ENCODE measurements around the gene AIFM3.
"Not testable (repeated sequence)": the region's sequence is repeated elsewhere in the genome, so short reads cannot be mapped to it uniquely, and the experiment has no call there.

AIFM3 gene

DNA sequence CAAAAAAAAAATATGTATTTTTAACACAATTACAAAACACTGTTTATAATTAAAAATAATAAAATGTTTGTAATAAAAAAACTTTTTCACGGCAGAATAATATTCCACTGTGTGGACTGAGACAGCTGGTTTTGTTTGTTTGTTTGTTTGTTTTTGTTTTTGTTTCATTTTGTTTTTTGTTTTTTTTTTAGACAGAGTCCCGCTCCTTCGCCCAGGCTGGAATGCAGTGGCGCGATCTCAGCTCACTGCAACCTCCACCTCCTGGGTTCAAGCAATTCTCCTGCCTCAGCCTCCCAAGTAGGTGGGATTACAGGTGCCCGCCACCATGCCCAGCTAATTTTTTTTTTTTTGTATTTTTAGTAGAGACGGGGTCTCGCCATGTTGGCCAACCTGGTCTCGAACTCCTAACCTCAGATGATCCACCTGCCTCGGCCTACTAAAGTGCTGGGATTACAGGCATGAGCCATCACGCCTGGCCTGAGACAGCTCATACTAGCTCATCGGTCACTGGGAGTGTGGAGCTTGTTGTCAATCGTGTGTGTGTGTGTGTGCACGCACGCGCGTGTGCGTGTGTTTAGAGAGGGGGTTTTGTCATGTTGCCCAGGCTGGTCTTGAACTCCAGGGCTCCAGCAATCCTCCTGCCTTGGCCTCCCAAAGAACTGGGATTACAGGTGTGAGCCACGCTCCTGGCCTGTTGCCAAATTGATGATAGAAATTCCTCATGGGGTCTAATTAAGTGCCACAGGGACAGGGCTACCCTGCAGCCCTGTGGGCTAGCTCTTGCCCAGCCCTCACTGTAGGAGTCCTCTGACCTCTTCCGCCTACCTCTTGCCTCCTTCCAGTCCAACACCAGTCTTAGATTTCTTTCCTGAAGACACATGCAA lies 7.2 kb upstream of the AIFM3 start:
- DNase-seq: no peak

GRCh38 chr22:20960609-20961008 lies 6.4 kb upstream of the AIFM3 start:
- no peak for DNase-seq

- no peak for DNase-seq
Measured at GRCh38 chr22:20962491-20962945, 4.5 kb upstream of the AIFM3 start.

DNA sequence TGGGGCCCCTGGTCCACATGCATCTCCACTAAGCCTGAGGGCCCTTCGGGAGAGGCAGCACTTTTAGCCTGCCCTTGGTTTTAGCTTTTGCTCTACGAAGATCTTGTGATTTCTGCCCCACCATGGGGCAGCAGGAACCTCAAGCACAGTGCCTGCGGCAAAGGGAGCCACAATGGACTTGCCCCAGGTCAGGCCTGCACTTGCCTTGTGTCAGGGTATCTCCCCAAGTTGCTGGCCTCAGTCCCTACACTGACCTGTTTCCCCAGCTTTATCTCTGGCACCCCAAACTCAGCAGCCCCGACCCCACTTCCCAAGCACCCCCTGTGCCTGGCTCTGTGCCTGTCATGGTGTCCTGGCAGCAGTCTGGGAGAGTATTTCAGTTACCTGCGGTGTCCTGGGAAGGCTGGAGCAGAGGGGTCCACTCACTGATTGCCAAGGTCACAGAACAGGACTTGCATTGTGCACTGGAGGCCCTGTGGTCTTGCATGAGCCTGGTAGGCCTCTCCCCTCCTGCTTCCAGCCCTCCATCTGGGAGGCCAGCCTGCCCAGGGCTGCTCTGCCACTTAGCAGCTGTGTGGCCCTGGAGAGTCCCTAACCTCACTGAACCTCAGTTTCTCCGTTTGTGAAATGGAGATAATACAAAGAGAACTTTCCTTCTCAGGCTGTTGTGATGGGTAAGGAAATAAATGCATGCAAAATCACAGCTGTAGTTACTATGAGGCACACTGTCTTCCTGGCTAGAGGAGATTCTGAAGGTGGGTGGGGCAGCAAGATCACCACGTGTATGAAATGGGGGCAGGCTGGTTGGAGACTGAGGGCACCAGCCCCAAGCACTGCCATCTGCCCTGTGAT lies 3.6 kb upstream of the AIFM3 start:
- no peak for DNase-seq

DNA sequence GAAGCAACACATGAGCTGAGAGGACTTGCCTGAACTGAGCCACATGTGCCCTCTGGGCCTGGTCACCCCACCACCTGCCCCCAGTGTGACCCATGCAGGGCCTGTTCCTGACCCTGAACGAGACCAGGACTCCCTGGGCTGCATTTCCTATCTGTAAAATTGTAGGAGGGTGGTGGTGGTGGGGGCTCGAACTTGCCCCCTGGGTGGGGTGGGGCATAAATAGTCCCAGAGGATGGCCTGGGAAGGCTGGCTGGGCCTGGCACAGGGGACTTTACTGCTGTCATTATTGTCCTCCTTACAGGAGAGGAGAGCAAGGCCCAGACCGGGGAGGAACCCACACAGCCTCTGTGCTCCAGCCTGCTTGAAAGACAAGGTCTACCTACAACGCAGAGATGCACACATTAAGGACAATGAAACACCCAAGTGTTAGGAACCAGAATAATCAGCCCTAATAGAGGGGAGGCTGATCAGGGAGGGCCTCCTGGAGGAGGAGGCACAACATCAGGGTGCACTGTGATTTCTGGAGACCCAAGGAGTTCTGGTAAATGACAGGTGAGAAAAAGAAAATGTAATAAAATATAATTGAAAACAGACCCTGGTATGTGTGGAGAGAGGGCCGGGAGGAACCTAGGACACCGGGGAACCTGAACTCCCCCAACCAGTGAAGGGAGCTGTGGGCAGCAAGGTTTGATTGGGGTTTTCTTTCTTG lies 2.8 kb upstream of the AIFM3 start:
- no peak for DNase-seq

- DNase-seq: no peak
Measured at GRCh38 chr22:20964799-20965103, 2.3 kb upstream of the AIFM3 start.

GRCh38 chr22:20965104-20965887 lies 1.8 kb upstream of the AIFM3 start:
- DNase-seq: no peak

- no peak for DNase-seq
Measured at GRCh38 chr22:20965888-20966855, 883 bp upstream of the AIFM3 start.

- DNase-seq: no peak
Measured at GRCh38 chr22:20967697-20968211, 699 bp downstream of the AIFM3 start.

DNA sequence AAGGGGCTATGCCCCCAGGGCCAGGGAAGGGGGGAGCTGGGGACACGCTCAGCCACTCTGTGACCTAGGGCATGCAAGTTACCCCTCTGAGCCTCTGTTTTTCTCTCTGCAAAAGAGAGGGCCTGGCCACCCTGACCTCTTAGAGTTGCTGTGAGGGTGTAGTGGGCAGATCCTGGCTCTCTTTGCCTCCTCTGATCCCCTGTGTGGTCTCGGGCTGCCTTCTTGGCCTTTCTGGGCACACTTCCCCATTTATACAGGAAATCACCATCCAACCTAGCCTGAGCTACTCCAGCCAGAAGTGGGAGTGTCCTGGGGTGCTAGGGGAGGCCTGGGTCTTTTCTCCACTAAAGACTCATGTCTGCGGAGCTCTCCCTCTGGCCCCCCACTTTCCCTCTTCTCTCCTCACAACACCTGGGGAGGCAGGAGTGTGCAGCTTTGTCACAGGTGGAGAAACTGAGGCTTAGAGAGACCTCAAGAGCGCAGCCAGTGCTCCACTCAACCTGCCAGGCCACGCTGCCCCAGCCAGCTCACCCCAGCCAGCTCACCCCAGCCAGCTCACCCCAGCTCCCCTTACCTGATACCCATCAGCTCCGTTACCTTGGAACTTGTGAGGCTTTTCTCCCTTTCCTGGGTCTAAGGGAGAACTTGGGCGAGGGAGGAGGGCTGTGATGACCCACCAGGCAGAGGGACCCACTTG lies 1.4 kb downstream of the AIFM3 start:
- no peak for DNase-seq

GRCh38 chr22:20970939-20971657 lies 4.0 kb downstream of the AIFM3 start:
- no peak for DNase-seq

GRCh38 chr22:20972014-20972694 lies 5.1 kb downstream of the AIFM3 start:
- DNase-seq: not testable (repeated sequence)

GRCh38 chr22:20972933-20973577 lies 6.0 kb downstream of the AIFM3 start:
- no peak for DNase-seq

DNA sequence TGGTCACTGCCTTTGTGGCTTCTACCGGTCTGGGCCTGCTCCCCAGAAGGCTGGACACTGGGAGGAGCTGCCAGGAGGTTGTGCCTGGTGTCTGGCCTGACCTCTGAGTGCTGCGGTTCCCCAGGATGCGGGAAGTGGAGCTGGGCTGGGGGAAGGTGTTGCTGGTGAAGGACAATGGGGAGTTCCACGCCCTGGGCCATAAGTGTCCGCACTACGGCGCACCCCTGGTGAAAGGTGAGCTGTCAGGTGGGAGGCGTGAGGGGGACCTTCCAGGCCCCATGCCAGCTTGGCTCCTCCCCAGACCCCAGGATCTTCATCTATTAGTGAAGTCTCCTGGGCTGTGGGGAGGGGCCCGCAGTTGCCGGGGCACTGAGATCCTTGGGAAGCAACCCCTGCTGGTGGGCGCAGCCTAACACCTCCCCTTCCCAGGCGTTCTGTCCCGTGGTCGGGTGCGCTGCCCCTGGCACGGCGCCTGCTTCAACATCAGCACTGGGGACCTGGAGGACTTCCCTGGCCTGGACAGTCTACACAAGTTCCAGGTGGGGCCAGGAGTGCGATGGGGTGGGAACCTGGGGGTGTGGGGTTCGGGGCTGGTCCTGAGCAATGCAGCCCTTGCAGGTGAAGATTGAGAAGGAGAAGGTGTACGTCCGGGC lies 6.7 kb downstream of the AIFM3 start:
- DNase-seq: no peak

DNA sequence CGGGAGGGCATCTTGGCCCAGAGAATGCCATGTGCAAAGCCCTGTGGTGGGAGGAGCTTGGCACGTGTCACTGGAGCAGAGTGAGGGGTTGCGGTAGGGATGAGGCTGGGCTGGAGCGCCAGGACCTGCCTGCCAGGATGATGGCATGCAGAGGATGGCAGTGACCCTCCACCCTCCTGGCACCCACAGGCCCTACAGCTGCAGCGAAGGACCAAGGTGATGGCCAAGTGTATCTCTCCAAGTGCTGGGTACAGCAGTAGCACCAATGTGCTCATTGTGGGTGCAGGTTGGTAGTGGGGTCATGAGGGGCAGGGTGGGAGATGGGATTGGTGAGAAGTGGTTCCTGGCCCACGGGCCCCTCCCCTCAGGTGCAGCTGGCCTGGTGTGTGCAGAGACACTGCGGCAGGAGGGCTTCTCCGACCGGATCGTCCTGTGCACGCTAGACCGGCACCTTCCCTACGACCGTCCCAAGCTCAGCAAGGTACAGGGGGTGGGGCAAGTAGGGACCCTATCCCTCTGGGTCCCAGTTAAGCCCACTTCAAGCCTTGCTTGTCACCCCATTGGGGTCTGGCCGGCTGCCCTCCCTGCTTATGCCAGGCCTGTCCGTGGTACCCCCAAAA lies 7.4 kb downstream of the AIFM3 start:
- DNase-seq: no peak

DNA sequence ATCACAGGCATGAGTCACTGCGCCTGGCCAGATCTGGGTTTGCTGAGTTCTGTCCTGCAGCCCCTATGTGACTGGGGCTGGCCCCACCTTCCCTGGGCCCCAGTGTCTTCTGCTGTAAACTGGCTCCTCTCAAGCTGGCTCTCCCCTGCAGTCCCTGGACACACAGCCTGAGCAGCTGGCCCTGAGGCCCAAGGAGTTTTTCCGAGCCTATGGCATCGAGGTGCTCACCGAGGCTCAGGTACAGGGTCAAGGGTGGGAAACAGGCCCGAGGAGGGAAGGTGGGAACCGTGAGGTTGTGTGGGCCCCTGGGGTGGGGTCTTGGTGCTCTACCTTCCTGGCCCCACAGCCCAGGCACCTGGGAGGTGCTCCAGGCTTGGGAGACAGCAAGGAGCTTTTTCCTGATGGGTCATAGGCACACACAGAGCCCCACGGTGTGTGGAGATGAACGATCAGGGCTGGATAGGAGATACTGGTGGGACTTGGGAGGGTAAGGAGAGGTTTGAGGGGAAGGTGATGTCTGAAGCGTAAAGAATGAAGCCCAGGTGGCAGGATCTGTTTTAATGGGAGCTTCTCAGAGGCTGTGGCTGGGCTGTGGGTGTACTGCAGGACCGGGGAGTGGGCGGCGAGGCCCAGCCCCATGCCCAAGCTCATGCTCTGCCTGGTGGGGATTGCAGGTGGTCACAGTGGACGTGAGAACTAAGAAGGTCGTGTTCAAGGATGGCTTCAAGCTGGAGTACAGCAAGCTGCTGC lies 8.7 kb downstream of the AIFM3 start:
- DNase-seq: no peak

All from NCI-H748 treated with DMSO at 0.1 percent for 48 hours (cell line).